ENCODE results near the gene VAMP4. TPM values are rescaled to one million over a fixed set of nuclear protein-coding genes. Genes with fewer than 3 reads are reported as not detected.
A peak's percentile ranks its signal among the peaks of the same experiment; 100 is the strongest.
"Not testable (repeated sequence)": the region's sequence is repeated elsewhere in the genome, so short reads cannot be mapped to it uniquely, and the experiment has no call there.

Gene VAMP4
- total RNA-seq, 3 donors from 2014 or later: 9.3 to 15.0 (median 11.1) TPM

GRCh38 chr1:171730052-171730451, 11.8 kb downstream of the VAMP4 start:
- intact Hi-C loops (cut with DNase I, micrococcal nuclease): no loop called here
- no peaks in the 10 kb centered on the region for H3K36me3 ChIP-seq (ENCODE audit: low read depth)
- H3K4me1 ChIP-seq (ENCODE audit: low read depth): no peaks in the 10 kb centered on the region
- no peaks in the 10 kb centered on the region for H3K9me3 ChIP-seq
- H3K4me3 ChIP-seq: no peak overlapping the region
- DNase-seq: no peak
- TF ChIP-seq CTCF (IDR thresholded peaks at IDR 0.05): no peak
- ATAC-seq: no peak

GRCh38 chr1:171727778-171728177, 14.1 kb downstream of the VAMP4 start:
- H3K4me3 ChIP-seq: no peak overlapping the region
- H3K36me3 ChIP-seq (ENCODE audit: low read depth): no peaks in the 10 kb centered on the region
- H3K4me1 ChIP-seq (ENCODE audit: low read depth): no peaks in the 10 kb centered on the region
- peaks cover 14% of the 10 kb centered on the region for H3K9me3 ChIP-seq
- no peak for TF ChIP-seq CTCF (IDR thresholded peaks at IDR 0.05)
- intact Hi-C loops (cut with DNase I, micrococcal nuclease): no loop called here
- ATAC-seq (peak; percentile 35), DNase-seq (no peak)

GRCh38 chr1:171723180-171723579, 18.7 kb downstream of the VAMP4 start:
- peaks cover 17% of the 10 kb centered on the region for H3K9me3 ChIP-seq
- ATAC-seq; H3K4me1 ChIP-seq (ENCODE audit: low read depth): not testable (repeated sequence)

GRCh38 chr1:171718848-171719247, 23.0 kb downstream of the VAMP4 start:
- no peak for TF ChIP-seq CTCF (IDR thresholded peaks at IDR 0.05)
- peaks cover 14% of the 10 kb centered on the region for H3K9me3 ChIP-seq
- intact Hi-C loops (cut with DNase I, micrococcal nuclease): loop anchor here in 1 of 2 donors (10.0 kb wide), 1 partner anchor 64 kb away; the partner anchor contains the start of gene MYOC
- no peaks in the 10 kb centered on the region for H3K36me3 ChIP-seq (ENCODE audit: low read depth)
- ATAC-seq: no peak
- no peak overlapping the region for H3K4me3 ChIP-seq
- H3K4me1 ChIP-seq (ENCODE audit: low read depth): peaks cover 9% of the 10 kb centered on the region
- no peak for DNase-seq

More at GRCh38 chr1:171723180-171723579, 18.7 kb downstream of the VAMP4 start:
- intact Hi-C loops (cut with DNase I, micrococcal nuclease); H3K36me3 ChIP-seq (ENCODE audit: low read depth); DNase-seq; H3K4me3 ChIP-seq: not testable (repeated sequence)

- Histone ChIP-seq H3K9me3 (peaks cover 7% of the 10 kb centered on the region), H3K4me3 (no peak overlapping the region), H3K36me3 (ENCODE audit: low read depth) (no peaks in the 10 kb centered on the region), H3K4me1 (ENCODE audit: low read depth) (peaks cover 9% of the 10 kb centered on the region)
- no peak for DNase-seq
- no peak for ATAC-seq
- intact Hi-C loops (cut with DNase I, micrococcal nuclease): loop anchor here in 1 of 2 donors (10.0 kb wide), 1 partner anchor 63 kb away; the partner anchor contains the start of gene MYOC
- no peak for TF ChIP-seq CTCF (IDR thresholded peaks at IDR 0.05)
These were observed 23.6 kb downstream of the VAMP4 start for GRCh38 chr1:171718216-171718615.

GRCh38 chr1:171717062-171717718, 24.7 kb downstream of the VAMP4 start:
- Histone ChIP-seq H3K4me3 (no peak overlapping the region), H3K4me1 (ENCODE audit: low read depth) (peaks cover 9% of the 10 kb centered on the region), H3K36me3 (ENCODE audit: low read depth) (no peaks in the 10 kb centered on the region), H3K9me3 (no peaks in the 10 kb centered on the region)
- no peak for ATAC-seq
- no peak for TF ChIP-seq CTCF (IDR thresholded peaks at IDR 0.05)
- DNase-seq: no peak
- intact Hi-C loops (cut with DNase I, micrococcal nuclease): loop anchor here in 1 of 2 donors (10.0 kb wide), 1 partner anchor 62 kb away; the partner anchor contains the start of gene MYOC

Data from mucosa of descending colon (tissue), 3 donors.